Placental epithelial cell (primary cell): ENCODE measurements around the gene RHOXF2B. TPM values are rescaled to one million over a fixed set of nuclear protein-coding genes. Genes with fewer than 3 reads are reported as not detected.

Source experiments
- total RNA-seq: library from RNA; depleted of rRNA; stranded (reverse); fragments of >200 nt; gene quantifications from 2 replicates; pipeline ENCODE4 v1.2.3, GENCODE V29; 2012

The RHOXF2B gene
- total RNA-seq: not detected in 2 replicates

DNA sequence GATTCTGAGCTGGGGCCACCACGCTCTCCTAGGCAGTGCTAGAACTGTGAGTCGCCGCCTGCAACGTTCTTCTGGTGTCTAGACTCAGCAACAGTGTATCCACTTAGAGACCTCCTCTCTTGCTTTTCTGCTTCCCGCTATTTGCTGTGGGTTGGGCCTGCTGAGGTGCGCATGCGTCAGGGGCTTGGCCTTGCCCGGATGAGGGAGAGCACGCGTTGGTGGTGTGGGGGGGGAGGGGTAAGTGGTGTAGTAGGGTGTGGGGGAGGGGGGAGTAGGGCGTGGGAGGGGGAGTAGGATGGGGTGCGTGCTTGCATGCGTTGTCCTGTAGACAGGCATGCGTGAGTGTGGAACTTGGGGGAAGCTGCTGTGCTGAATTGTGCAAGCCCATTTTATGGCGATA is at the start of gene RHOXF2B:
RHOXF2B (minus strand) TSS at position 101 of the 400 bp plus-strand sequence. CDS start 138 bp downstream, outside the sequence.

DNA sequence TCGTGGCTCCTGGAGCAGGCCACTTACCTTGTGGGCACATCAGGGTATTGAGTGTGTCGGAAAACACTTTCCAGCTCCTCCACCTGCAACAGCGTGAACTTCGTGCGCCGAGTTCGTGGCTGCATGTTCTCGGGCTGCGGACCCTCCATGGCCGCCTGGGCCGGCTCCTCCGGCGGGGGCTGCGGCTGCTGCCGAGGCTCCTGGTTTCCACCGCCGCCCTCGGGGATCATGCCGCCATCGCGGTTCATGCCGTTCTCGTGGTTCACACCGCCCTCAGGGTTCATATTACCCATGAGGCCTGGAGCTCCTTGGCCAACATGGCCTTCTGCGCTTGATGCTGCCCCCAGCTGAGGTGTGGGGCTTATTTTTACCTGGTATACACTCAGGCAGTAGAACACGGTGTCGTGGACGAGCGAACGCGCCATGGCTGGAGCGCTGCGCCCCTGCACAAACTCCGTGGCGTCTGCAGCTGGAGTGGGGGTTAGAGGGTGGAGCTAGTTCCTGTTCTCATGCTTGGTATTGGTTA is 38.0 kb upstream of the RHOXF2B start, which contains the start of gene RHOXF1:
RHOXF1 (minus strand) TSS at position 476 of the 526 bp plus-strand sequence; CDS start at position 425, 51 bp downstream.

Other genes with a start within 250 kb of the RHOXF2B start
- 0.43 and 3.1 TPM in 2 replicates for gene UPF3B, start 224.7 kb downstream of the RHOXF2B start, total RNA-seq
- gene RNF113A, start 206.0 kb downstream of the RHOXF2B start, total RNA-seq: 13.7 and 20.0 TPM in 2 replicates
- gene NDUFA1, start 205.9 kb downstream of the RHOXF2B start, total RNA-seq: 33.5 and 99.3 TPM in 2 replicates
- not detected in 2 replicates for gene AKAP14, start 181.8 kb downstream of the RHOXF2B start, total RNA-seq
- gene NKAP, start 133.9 kb downstream of the RHOXF2B start, total RNA-seq: 3.9 and 4.3 TPM in 2 replicates
- not detected in 2 replicates for gene RHOXF1, start 38.2 kb upstream of the RHOXF2B start, total RNA-seq
- not detected in 2 replicates for gene RHOXF2, start 80.9 kb upstream of the RHOXF2B start, total RNA-seq
- gene ZBTB33, start 173.1 kb upstream of the RHOXF2B start, total RNA-seq: 18.1 and 20.2 TPM in 2 replicates
- gene TMEM255A, start 233.8 kb upstream of the RHOXF2B start, total RNA-seq: under 0.01 and 0.33 TPM in 2 replicates